Ovary (tissue), 3 donors: Measurements from ENCODE around the gene CSH2.
"Not testable (repeated sequence)": the region's sequence is repeated elsewhere in the genome, so short reads cannot be mapped to it uniquely, and the experiment has no call there.

Experiments
- CTCF ChIP-seq, 3 donors: fragments of 450-650 bp in 2 of 3; fragments of 200-600 bp in 1 of 3; IDR thresholded peaks; one replicate each; pipeline versions ENCODE4 v1.5.1 to v1.8.0; 2016 to 2022; ENCODE audit warnings: antibody characterized with exemption in 3 of 3, mild to moderate bottlenecking in 1 of 3
- POLR2A ChIP-seq: fragments of 450-650 bp; IDR thresholded peaks from one replicate; pipeline ENCODE4 v1.6.1; 2017; ENCODE audit warnings: antibody characterized with exemption, mild to moderate bottlenecking, moderate library complexity
- donor health status: DM: no; HTN: no; CAD: no.

DNA sequence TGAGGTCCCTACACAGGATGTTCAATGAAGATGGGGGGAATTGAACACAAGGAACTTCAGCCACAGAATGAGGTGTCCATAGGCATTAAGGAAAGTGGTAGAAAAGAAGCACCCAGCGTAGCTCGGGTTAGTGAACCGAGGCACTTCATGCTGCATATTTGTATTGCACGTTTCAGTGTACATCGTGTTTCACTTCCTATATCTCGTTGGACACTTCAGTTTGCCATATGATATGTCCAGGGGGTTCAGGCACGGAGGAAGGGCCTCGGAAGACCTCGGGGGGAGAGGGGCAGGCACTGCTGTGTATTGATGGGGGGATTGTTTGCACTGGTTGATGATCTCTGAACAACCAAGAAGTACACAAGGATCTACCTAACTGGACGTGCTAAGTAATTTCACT, 42.3 kb upstream of the CSH2 start:
- TF ChIP-seq CTCF (IDR thresholded peaks at IDR 0.05); POLR2A: not testable (repeated sequence)
